ENCODE data around the gene LRR1.
A peak's percentile ranks its signal among the peaks of the same experiment; 100 is the strongest.
"Not testable (repeated sequence)": the region's sequence is repeated elsewhere in the genome, so short reads cannot be mapped to it uniquely, and the experiment has no call there.

LRR1 gene

GRCh38 chr14:49574038-49574437 lies 24.7 kb upstream of the LRR1 start:
- DNase-seq (ENCODE audit: insufficient read length) (no peak), FAIRE-seq (no peak)
- TF ChIP-seq POLR2AphosphoS5 (IDR thresholded peaks at IDR 0.05; ENCODE audit: low read depth, low read length): no peak
- TF ChIP-seq POLR2A (IDR thresholded peaks at IDR 0.05; ENCODE audit: low read depth, low read length): no peak
- no peak for TF ChIP-seq TAF1 (IDR thresholded peaks at IDR 0.05; ENCODE audit: borderline replicate concordance, low read depth, low read length)

- no peak for FAIRE-seq
- DNase-seq (ENCODE audit: insufficient read length): no peak
- TF ChIP-seq POLR2AphosphoS5 (IDR thresholded peaks at IDR 0.05; ENCODE audit: low read depth, low read length) (no peak), POLR2A (IDR thresholded peaks at IDR 0.05; ENCODE audit: low read depth, low read length) (no peak), TAF1 (IDR thresholded peaks at IDR 0.05; ENCODE audit: borderline replicate concordance, low read depth, low read length) (no peak)
Observed at GRCh38 chr14:49578141-49578540, 20.6 kb upstream of the LRR1 start.

GRCh38 chr14:49579841-49580240 lies 18.9 kb upstream of the LRR1 start:
- no peak for FAIRE-seq
- no peak for TF ChIP-seq POLR2AphosphoS5 (IDR thresholded peaks at IDR 0.05; ENCODE audit: low read depth, low read length)
- TF ChIP-seq POLR2A (IDR thresholded peaks at IDR 0.05; ENCODE audit: low read depth, low read length): no peak; the same call in 1 of the 2 replicates
- no peak for TF ChIP-seq TAF1 (IDR thresholded peaks at IDR 0.05; ENCODE audit: borderline replicate concordance, low read depth, low read length)
- no peak for DNase-seq (ENCODE audit: insufficient read length)

- DNase-seq (ENCODE audit: insufficient read length) (no peak), FAIRE-seq (no peak)
- peak; percentile 32; the same call in 1 of the 2 replicates for TF ChIP-seq POLR2A (IDR thresholded peaks at IDR 0.05; ENCODE audit: low read depth, low read length)
- TF ChIP-seq TAF1 (IDR thresholded peaks at IDR 0.05; ENCODE audit: borderline replicate concordance, low read depth, low read length): no peak
- peak; percentile 32; the same call in 1 of the 2 replicates for TF ChIP-seq POLR2AphosphoS5 (IDR thresholded peaks at IDR 0.05; ENCODE audit: low read depth, low read length)
Observed at GRCh38 chr14:49581209-49582112, 17.3 kb upstream of the LRR1 start.

- no peak for FAIRE-seq
Observed at GRCh38 chr14:49582113-49582977, 16.4 kb upstream of the LRR1 start.

GRCh38 chr14:49583629-49584028 lies 15.1 kb upstream of the LRR1 start:
- no peak for FAIRE-seq
- DNase-seq (ENCODE audit: insufficient read length): no peak
- TF ChIP-seq TAF1 (IDR thresholded peaks at IDR 0.05; ENCODE audit: borderline replicate concordance, low read depth, low read length): no peak
- TF ChIP-seq POLR2A (IDR thresholded peaks at IDR 0.05; ENCODE audit: low read depth, low read length): no peak

More at GRCh38 chr14:49582113-49582977, 16.4 kb upstream of the LRR1 start:
- DNase-seq (ENCODE audit: insufficient read length): no peak
- peak; percentile 63; the same call in 1 of the 2 replicates for TF ChIP-seq POLR2A (IDR thresholded peaks at IDR 0.05; ENCODE audit: low read depth, low read length)
- TF ChIP-seq POLR2AphosphoS5 (IDR thresholded peaks at IDR 0.05; ENCODE audit: low read depth, low read length): peak; percentile 82
- no peak for TF ChIP-seq TAF1 (IDR thresholded peaks at IDR 0.05; ENCODE audit: borderline replicate concordance, low read depth, low read length)

GRCh38 chr14:49584058-49584457 lies 14.7 kb upstream of the LRR1 start:
- TF ChIP-seq TAF1 (IDR thresholded peaks at IDR 0.05; ENCODE audit: borderline replicate concordance, low read depth, low read length): no peak
- peak; percentile 39; the same call in 1 of the 2 replicates for TF ChIP-seq POLR2A (IDR thresholded peaks at IDR 0.05; ENCODE audit: low read depth, low read length)
- no peak; the same call in 1 of the 2 replicates for TF ChIP-seq POLR2AphosphoS5 (IDR thresholded peaks at IDR 0.05; ENCODE audit: low read depth, low read length)
- FAIRE-seq (no peak), DNase-seq (ENCODE audit: insufficient read length) (no peak)

GRCh38 chr14:49584981-49585640 lies 13.6 kb upstream of the LRR1 start:
- not testable (repeated sequence) for FAIRE-seq; DNase-seq (ENCODE audit: insufficient read length)

GRCh38 chr14:49585803-49586672 lies 12.7 kb upstream of the LRR1 start, which contains the start of gene RPS29:
Gene RPS29, minus strand, starts transcription at chr14:49586380. Its CDS starts 34 bp downstream, at chr14:49586346.
- peak; percentile 97 for FAIRE-seq
- peak; percentile 96 for TF ChIP-seq TAF1 (IDR thresholded peaks at IDR 0.05; ENCODE audit: borderline replicate concordance, low read depth, low read length)
- peak; percentile 97 for TF ChIP-seq POLR2A (IDR thresholded peaks at IDR 0.05; ENCODE audit: low read depth, low read length)
- TF ChIP-seq POLR2AphosphoS5 (IDR thresholded peaks at IDR 0.05; ENCODE audit: low read depth, low read length): peak; percentile 96
- DNase-seq (ENCODE audit: insufficient read length): peak; percentile 66
